Chondrocyte (in vitro differentiated cells): ENCODE measurements around the gene DUOX1. TPM values are rescaled to one million over a fixed set of nuclear protein-coding genes. Genes with fewer than 3 reads are reported as not detected.
A peak's percentile ranks its signal among the peaks of the same experiment; 100 is the strongest.

Experiments
- DNase-seq: peaks from one replicate; pipeline ENCODE4 v3.0.0; 2021; ENCODE audit warnings: mixed read lengths, low spot score
- H3K27ac Mint-ChIP-seq: one replicate; pipeline ENCODE4 v1.8.0; 2021; ENCODE audit warnings: mild to moderate bottlenecking, moderate library complexity, mixed read lengths; ENCODE audit not compliant: unreplicated experiment
- H3K27me3 Mint-ChIP-seq: 2 replicates; pipeline ENCODE4 v1.8.0; 2021; ENCODE audit warnings: low read depth, mixed read lengths
- H3K36me3 Mint-ChIP-seq: 2 replicates; pipeline ENCODE4 v1.8.0; 2021; ENCODE audit warnings: low read depth, mixed read lengths
- H3K4me1 Mint-ChIP-seq: 2 replicates; pipeline ENCODE4 v1.8.0; 2021; ENCODE audit warnings: low read depth, mild to moderate bottlenecking, mixed read lengths
- H3K4me3 Mint-ChIP-seq: one replicate; pipeline ENCODE4 v1.8.0; 2021; ENCODE audit warnings: mild to moderate bottlenecking, moderate library complexity, mixed read lengths; ENCODE audit not compliant: unreplicated experiment
- H3K9me3 Mint-ChIP-seq: 2 replicates; pipeline ENCODE4 v1.8.0; 2021; ENCODE audit warnings: low read depth, mixed read lengths
- CTCF ChIP-seq: fragments of 200-600 bp; sonication (generic); IDR thresholded peaks from 2 replicates; pipeline ENCODE4 v1.5.0; 2021; ENCODE audit warnings: antibody characterized with exemption, mild to moderate bottlenecking, moderate library complexity
- total RNA-seq: library from RNA; stranded (reverse); gene quantifications from 3 replicates; pipeline ENCODE4 v1.2.1, GENCODE V29; 2021

Gene DUOX1
- total RNA-seq, 1 donor from 2014 or later: not detected

- Mint-ChIP-seq H3K4me1 (peaks cover 29% of the 10 kb centered on the region), H3K4me3 (no peak overlapping the region), H3K27ac (peak overlapping the region; percentile 68), H3K36me3 (peaks cover 2% of the 10 kb centered on the region), H3K27me3 (no peaks in the 10 kb centered on the region), H3K9me3 (no peaks in the 10 kb centered on the region)
- no peak for DNase-seq
- peak; percentile 97 for TF ChIP-seq CTCF
These were observed 33.1 kb downstream of the DUOX1 start for GRCh38 chr15:45162771-45163507.

GRCh38 chr15:45163508-45163856 is 33.7 kb downstream of the DUOX1 start:
- Mint-ChIP-seq H3K4me3 (no peak overlapping the region), H3K27ac (no peak overlapping the region), H3K4me1 (peaks cover 30% of the 10 kb centered on the region), H3K9me3 (no peaks in the 10 kb centered on the region), H3K27me3 (no peaks in the 10 kb centered on the region), H3K36me3 (peaks cover 2% of the 10 kb centered on the region)
- TF ChIP-seq CTCF: no peak
- DNase-seq: no peak

GRCh38 chr15:45164914-45165313 is 35.1 kb downstream of the DUOX1 start:
- Mint-ChIP-seq H3K9me3 (no peaks in the 10 kb centered on the region), H3K27me3 (no peaks in the 10 kb centered on the region), H3K36me3 (peaks cover 2% of the 10 kb centered on the region), H3K4me3 (peak overlapping the region; percentile 41), H3K27ac (peak overlapping the region; percentile 27), H3K4me1 (peaks cover 33% of the 10 kb centered on the region)
- no peak for TF ChIP-seq CTCF
- no peak for DNase-seq

GRCh38 chr15:45165536-45165935 is 35.7 kb downstream of the DUOX1 start:
- Mint-ChIP-seq H3K27ac (peak overlapping the region; percentile 32), H3K9me3 (no peaks in the 10 kb centered on the region), H3K4me1 (peaks cover 33% of the 10 kb centered on the region), H3K4me3 (peak overlapping the region; percentile 62), H3K27me3 (no peaks in the 10 kb centered on the region), H3K36me3 (peaks cover 2% of the 10 kb centered on the region)
- no peak for DNase-seq
- TF ChIP-seq CTCF: no peak

- H3K36me3 Mint-ChIP-seq: peaks cover under 1% of the 10 kb centered on the region
- no peaks in the 10 kb centered on the region for H3K9me3 Mint-ChIP-seq
- peak; percentile 78 for TF ChIP-seq CTCF
- peak overlapping the region; percentile 67 for H3K4me3 Mint-ChIP-seq
- peaks cover 33% of the 10 kb centered on the region for H3K4me1 Mint-ChIP-seq
- peak overlapping the region; percentile 45 for H3K27ac Mint-ChIP-seq
- no peaks in the 10 kb centered on the region for H3K27me3 Mint-ChIP-seq
- no peak for DNase-seq
These were observed 37.2 kb downstream of the DUOX1 start for GRCh38 chr15:45166834-45167630.
